Epidermal melanocyte (primary cell): ENCODE results near the gene TREM2.
"Not testable (repeated sequence)": the region's sequence is repeated elsewhere in the genome, so short reads cannot be mapped to it uniquely, and the experiment has no call there.

Experiments used
- DNase-seq: peaks from one replicate; pipeline ENCODE4 v3.0.0; 2011; ENCODE audit warnings: low spot score; ENCODE audit not compliant: insufficient read length

Gene TREM2

GRCh38 chr6:41162687-41163418, at the start of gene TREM2:
TSS of gene TREM2 (minus strand) at chr6:41163116. CDS start at chr6:41163082, 34 bp downstream.
- DNase-seq: no peak

- DNase-seq: no peak
Measured at GRCh38 chr6:41209547-41210320, 46.8 kb upstream of the TREM2 start.

- no peak for DNase-seq
Measured at GRCh38 chr6:41208439-41209106, 45.7 kb upstream of the TREM2 start.

- no peak for DNase-seq
Measured at GRCh38 chr6:41204156-41204555, 41.2 kb upstream of the TREM2 start.

GRCh38 chr6:41201764-41202173, 38.9 kb upstream of the TREM2 start:
- no peak for DNase-seq

- DNase-seq: no peak
Measured at GRCh38 chr6:41200901-41201763, 38.2 kb upstream of the TREM2 start, which contains the start of gene TREML2. TSS of gene TREML2 (minus strand) at chr6:41201149. CDS start at chr6:41201008, 141 bp downstream.

GRCh38 chr6:41200296-41200900, 37.5 kb upstream of the TREM2 start:
- no peak for DNase-seq

GRCh38 chr6:41199552-41200246, 36.8 kb upstream of the TREM2 start:
- no peak for DNase-seq

- no peak for DNase-seq
Measured at GRCh38 chr6:41197234-41197633, 34.3 kb upstream of the TREM2 start.

- no peak for DNase-seq
Measured at GRCh38 chr6:41194386-41194785, 31.5 kb upstream of the TREM2 start.

GRCh38 chr6:41193884-41194283, 31.0 kb upstream of the TREM2 start:
- no peak for DNase-seq

GRCh38 chr6:41193171-41193734, 30.3 kb upstream of the TREM2 start:
- DNase-seq: no peak

GRCh38 chr6:41191569-41191968, 28.7 kb upstream of the TREM2 start:
- DNase-seq: no peak

- DNase-seq: no peak
Measured at GRCh38 chr6:41190791-41191190, 27.9 kb upstream of the TREM2 start.

- DNase-seq: no peak
Measured at GRCh38 chr6:41189967-41190366, 27.1 kb upstream of the TREM2 start.

GRCh38 chr6:41189046-41189445, 26.1 kb upstream of the TREM2 start:
- DNase-seq: not testable (repeated sequence)

- DNase-seq: no peak
Measured at GRCh38 chr6:41187924-41188886, 25.3 kb upstream of the TREM2 start.

GRCh38 chr6:41186031-41186562, 23.2 kb upstream of the TREM2 start:
- DNase-seq: no peak
